Gastroesophageal sphincter (tissue), 3 donors: ENCODE results near the gene FAM9C.

Source experiments
- CTCF ChIP-seq, 4 experiments: fragments of 200-600 bp in 2 of 4; fragments of 450-650 bp in 2 of 4; sonication (generic) in 1 of 4; IDR thresholded peaks; one replicate each; pipeline ENCODE4 v1.5.1; 2017 to 2019; ENCODE audit warnings: antibody characterized with exemption in 4 of 4, mild to moderate bottlenecking in 2 of 4, moderate library complexity in 2 of 4
- POLR2A ChIP-seq, 2 donors: fragments of 450-650 bp; IDR thresholded peaks; one replicate each; pipeline ENCODE4 v1.6.1; 2017; ENCODE audit warnings: antibody characterized with exemption in 2 of 2, mild to moderate bottlenecking in 2 of 2, moderate library complexity in 1 of 2

DNA sequence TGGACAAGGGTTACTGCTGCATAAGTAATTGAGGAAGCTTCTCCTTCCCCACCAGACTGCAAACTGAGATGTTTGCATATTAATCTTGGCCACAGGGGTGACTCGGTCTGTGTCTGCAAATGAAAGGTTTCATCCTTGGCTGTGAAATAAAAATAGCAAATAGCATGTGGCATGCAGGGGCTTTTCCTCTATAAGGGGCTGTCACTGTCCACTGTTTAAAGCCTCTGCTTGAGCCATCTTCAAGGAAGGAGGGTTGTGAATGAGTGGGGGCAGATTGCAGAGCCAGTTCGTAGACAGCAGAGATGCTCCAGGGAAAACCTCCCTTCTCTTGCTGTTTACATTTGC lies 36.3 kb downstream of the FAM9C start:
- TF ChIP-seq CTCF (IDR thresholded peaks at IDR 0.05) (no peak), POLR2A (IDR thresholded peaks at IDR 0.05) (no peak)
